K562 (cell line): ENCODE results near the gene CCL13. TPM values are rescaled to one million over a fixed set of nuclear protein-coding genes. Genes with fewer than 3 reads are reported as not detected.

Experiments used
- ATAC-seq: fragments of 200-7000 bp; cut with Tn5 transposase; 3 replicates; pipeline ENCODE4 v1.9.1; 2020; ENCODE audit warnings: moderate library complexity
- BruUV-seq: library from RNA; stranded (reverse); fragments of 400-500 nt; replicated peaks from 2 replicates; lab custom pipeline; 2021; lab: Mats Ljungman, UMichigan
- CTCF ChIA-PET: fragments of 300-600 bp; formaldehyde crosslinking; extraction: SDS; loops from one replicate; lab custom pipeline; 2021; ENCODE audit warnings: low intra/inter-chr PET ratio; lab: Yijun Ruan, JAX
- POLR2A ChIA-PET: fragments of 300-600, 350-650 bp; sonication (Branson Sonifier 250); formaldehyde crosslinking; extraction: SDS; loops from one replicate; lab custom pipeline; 2021; ENCODE audit warnings: antibody characterized with exemption, inconsistent platforms; lab: Yijun Ruan, JAX
- DNase-seq, 4 experiments: peaks; one replicate each; pipeline versions ENCODE4 v3.0.0 to v3.0.0-alpha.2; 2011 to 2018; ENCODE audit warnings: low spot score in 3 of 4, mixed read lengths in 3 of 4; ENCODE audit errors: extremely low read depth in 1 of 4
- FAIRE-seq: peaks from 2 replicates; lab custom pipeline; 2011; peaks lifted over from hg19 to GRCh38; lab: Jason Lieb, UNC
- H2AFZ ChIP-seq: 2 replicates; pipeline ENCODE4 v1.6.0; 2011; ENCODE audit warnings: low read depth, low read length, control low read depth, inconsistent platforms
- H3K27ac ChIP-seq: fragments of 200-600 bp; 3 replicates; pipeline ENCODE4 v1.8.0; 2011; ENCODE audit warnings: low read depth, mild to moderate bottlenecking, control low read depth, inconsistent platforms, low read length, moderate library complexity, mixed read lengths; ENCODE audit errors: extremely low read depth
- H3K27me3 ChIP-seq, 2 experiments: fragments of 300-600 bp in 1 of 2; 2 replicates in 1 of 2; 3 replicates in 1 of 2; pipeline versions ENCODE4 v1.6.0 to v1.8.0; 2011; ENCODE audit warnings: inconsistent platforms in 2 of 2, low read length in 2 of 2, mild to moderate bottlenecking in 1 of 2, mixed read lengths in 1 of 2, moderate library complexity in 1 of 2; ENCODE audit not compliant: control insufficient read depth in 2 of 2, insufficient read depth in 2 of 2
- H3K36me3 ChIP-seq: fragments of 300-600 bp; 3 replicates; pipeline ENCODE4 v1.8.0; 2011; ENCODE audit warnings: mild to moderate bottlenecking, low read length, inconsistent platforms; ENCODE audit not compliant: control insufficient read depth, insufficient read depth
- H3K4me1 ChIP-seq, 2 experiments: fragments of 200-600 bp in 1 of 2; replicated peaks in 1 of 2; 2 replicates in 1 of 2; 3 replicates in 1 of 2; pipeline versions ENCODE4 v1.5.1 to v1.8.0; 2011; ENCODE audit warnings: inconsistent platforms in 2 of 2, low read length in 2 of 2, mild to moderate bottlenecking in 1 of 2, mixed read lengths in 1 of 2, moderate library complexity in 1 of 2; ENCODE audit not compliant: control insufficient read depth in 2 of 2, insufficient read depth in 2 of 2
- H3K4me2 ChIP-seq: 2 replicates; pipeline ENCODE4 v1.6.1; 2011; ENCODE audit warnings: low read length, control low read depth, inconsistent platforms, mixed read lengths; ENCODE audit not compliant: insufficient read depth
- H3K4me3 ChIP-seq: fragments of 200-600 bp; sonication (generic), shearing (Covaris generic); 2 replicates; pipeline ENCODE4 v1.5.1; 2016; ENCODE audit warnings: control low read depth, inconsistent platforms
- H3K79me2 ChIP-seq: fragments of 200-600 bp; 3 replicates; pipeline ENCODE4 v1.8.0; 2011; ENCODE audit warnings: low read length, inconsistent platforms; ENCODE audit not compliant: control insufficient read depth, insufficient read depth
- H3K9ac ChIP-seq, 2 experiments: 2 replicates each; pipeline versions ENCODE4 v1.6.0 to v1.6.1; 2011; ENCODE audit warnings: low read depth in 2 of 2, low read length in 2 of 2, control low read depth in 1 of 2, inconsistent platforms in 1 of 2, mild to moderate bottlenecking in 1 of 2, mixed read lengths in 1 of 2; ENCODE audit not compliant: insufficient read depth in 1 of 2
- H3K9me1 ChIP-seq: one replicate; pipeline ENCODE4 v1.6.0; 2011; ENCODE audit warnings: inconsistent platforms, mild to moderate bottlenecking, low read length, moderate library complexity; ENCODE audit not compliant: control insufficient read depth, insufficient read depth
- H3K9me3 ChIP-seq: replicated peaks from 2 replicates; pipeline ENCODE4 v1.5.1; 2011; ENCODE audit warnings: low read depth, low read length, inconsistent platforms; ENCODE audit not compliant: control insufficient read depth, insufficient read depth
- H4K20me1 ChIP-seq: replicated peaks from 2 replicates; pipeline ENCODE4 v1.6.1; 2011; ENCODE audit warnings: low read length, inconsistent platforms, mixed read lengths; ENCODE audit not compliant: control insufficient read depth, insufficient read depth
- COPS2 ChIP-seq: fragments of 450-650 bp; conservative IDR thresholded peaks from 2 replicates; pipeline ENCODE4 v1.6.1; 2016; ENCODE audit warnings: mild to moderate bottlenecking, moderate library complexity
- E4F1 ChIP-seq: fragments of 250-450 bp; sonication (Bioruptor Pico); IDR thresholded peaks from 2 replicates; pipeline ENCODE4 v1.5.0; 2021; ENCODE audit warnings: mild to moderate bottlenecking, borderline replicate concordance
- FIP1L1 ChIP-seq: fragments of 200-400 bp; formaldehyde crosslinking; IDR thresholded peaks from 2 replicates; pipeline ENCODE4 v1.6.1; 2018; ENCODE audit warnings: mild to moderate bottlenecking, low read depth, low read length; ENCODE audit not compliant: poor library complexity, severe bottlenecking
- GTF2E2 ChIP-seq: fragments of 200-800 bp; sonication (Bioruptor generic); IDR thresholded peaks from 2 replicates; pipeline ENCODE4 v1.6.1; 2016; ENCODE audit warnings: missing genetic modification characterization, missing compliant biosample characterization
- HDAC8 ChIP-seq: fragments of 450-650 bp; IDR thresholded peaks from 2 replicates; pipeline ENCODE4 v1.6.1; 2016; ENCODE audit warnings: mild to moderate bottlenecking, missing genetic modification characterization, moderate library complexity, missing compliant biosample characterization
- KLF1 ChIP-seq: fragments of 450-650 bp; IDR thresholded peaks from 2 replicates; pipeline ENCODE4 v1.6.1; 2016; ENCODE audit warnings: missing genetic modification characterization, missing compliant biosample characterization
- MTA2 ChIP-seq: fragments of 450-650 bp; IDR thresholded peaks from 2 replicates; pipeline ENCODE4 v1.6.1; 2016; ENCODE audit warnings: low read depth
- PHF20 ChIP-seq: fragments of 450-650 bp; IDR thresholded peaks from 2 replicates; pipeline ENCODE4 v1.6.1; 2018; ENCODE audit not compliant: partially characterized antibody
- PHTF2 ChIP-seq: fragments of 250-450 bp; sonication (Bioruptor Pico); IDR thresholded peaks from 2 replicates; pipeline ENCODE4 v1.5.0; 2021; ENCODE audit warnings: mild to moderate bottlenecking
- SIRT6 ChIP-seq: IDR thresholded peaks from one replicate; pipeline ENCODE4 v1.6.1; 2012; ENCODE audit warnings: low read depth, mild to moderate bottlenecking, control low read depth, inconsistent platforms, low read length, moderate library complexity
- SRSF9 ChIP-seq: fragments of 200-400 bp; formaldehyde crosslinking; IDR thresholded peaks from 2 replicates; pipeline ENCODE4 v1.6.1; 2017; ENCODE audit warnings: low read depth, low read length, borderline replicate concordance
- TAF9B ChIP-seq: fragments of 450-650 bp; IDR thresholded peaks from 2 replicates; pipeline ENCODE4 v1.6.1; 2018; ENCODE audit warnings: mild to moderate bottlenecking; ENCODE audit not compliant: partially characterized antibody
- TEAD1 ChIP-seq, 2 experiments: fragments of 450-650 bp in 1 of 2; sonication (generic) in 1 of 2; formaldehyde crosslinking; IDR thresholded peaks; 2 replicates each; pipeline versions ENCODE4 v1.4.0 to v1.8.0; 2020 to 2022; ENCODE audit warnings: mild to moderate bottlenecking in 2 of 2, missing genetic modification reagents in 1 of 2
- VEZF1 ChIP-seq: fragments of 200-800 bp; sonication (Bioruptor generic); IDR thresholded peaks from 2 replicates; pipeline ENCODE4 v1.6.1; 2017; ENCODE audit warnings: missing genetic modification characterization, missing compliant biosample characterization
- ZC3H8 ChIP-seq: fragments of 450-650 bp; IDR thresholded peaks from 2 replicates; pipeline ENCODE4 v1.6.1; 2017
- ZNF274 ChIP-seq: IDR thresholded peaks from 2 replicates; pipeline ENCODE4 v1.6.1; 2011; ENCODE audit warnings: low read depth, mild to moderate bottlenecking, low read length, moderate library complexity, borderline replicate concordance
- ZNF512 ChIP-seq: IDR thresholded peaks from 2 replicates; pipeline ENCODE4 v1.6.1; 2016; ENCODE audit warnings: missing genetic modification characterization, missing compliant biosample characterization
- WGBS: fragments of 100-300 bp; shearing (Covaris generic); methylation state at CpG from one replicate; pipeline ENCODE4 v1.1.6; 2016; ENCODE audit warnings: low coverage, mixed read lengths; ENCODE audit not compliant: insufficient coverage; ENCODE audit errors: missing lambda C conversion rate; 5-methylcytosine and 5-hydroxymethylcytosine counted together
- in situ Hi-C: fragments of 300-500 bp; cut with MboI; formaldehyde crosslinking; loops from 4 replicates; pipeline ENCODE4 v1.15.0; 2018; ENCODE audit warnings: inconsistent platforms, mixed read lengths
- intact Hi-C: fragments of 100-400 bp; cut with micrococcal nuclease; formaldehyde crosslinking; loops from 2 replicates; pipeline ENCODE4 v1.14.2; 2022
- polyA plus RNA-seq, 8 experiments: library from polyadenylated mRNA; depleted of rRNA in 4 of 8; stranded (reverse) in 5 of 8; unstranded in 3 of 8; fragments of >200 nt; fragmentation: Nextera tagmentation in 2 of 8; fragmentation: Illumina TruSeq in 1 of 8; extraction: Ambion mirVana in 2 of 8; extraction: Trizol in 1 of 8; gene quantifications; 2 replicates each; pipeline versions ENCODE4 v1.2.1 to v1.2.3, GENCODE V29; 2011 to 2014; ENCODE audit warnings: inconsistent platforms in 1 of 8, missing spikeins in 1 of 8
- total RNA-seq, 7 experiments: library from RNA; depleted of rRNA in 6 of 7; stranded (reverse); fragments of >200 nt in 6 of 7; fragmentation: Illumina TruSeq in 2 of 7; extraction: Trizol in 2 of 7; gene quantifications; 2 replicates each; pipeline versions ENCODE4 v1.2.1 to v1.2.3, GENCODE V29; 2011 to 2021; ENCODE audit warnings: low replicate concordance in 1 of 7

CCL13 gene
- total and polyA plus RNA-seq, 9 of the 15 experiments (the other 6 are each of a cell fraction or from before 2014, with no cell fraction given) = not detected

- TF ChIP-seq FIP1L1 (no peak), TAF9B (no peak)
These were observed 46.7 kb downstream of the CCL13 start (continued) for GRCh38 chr17:34403006-34403405.

- H3K9me3 ChIP-seq = no peaks in the 10 kb centered on the region
- H3K27me3 ChIP-seq = no peaks in the 10 kb centered on the region
- ATAC-seq (no peak), FAIRE-seq (no peak), DNase-seq (no peak)
- TF ChIP-seq ZNF274 (no peak), MTA2 (no peak), ZC3H8 (no peak), KLF1 (tag) (no peak), ZNF512 (no peak), VEZF1 (no peak), PHTF2 (CRISPR knock-in tag) (no peak), SRSF9 (no peak), COPS2 (no peak), PHF20 (no peak), TEAD1 (CRISPR knock-in tag; IDR thresholded peaks at IDR 0.05) (no peak), GTF2E2 (tag) (no peak), HDAC8 (tag) (no peak), SIRT6 (no peak), E4F1 (CRISPR knock-in tag) (no peak)
- ChIA-PET CTCF (no interaction called here), POLR2A (no interaction called here)
- H3K79me2 ChIP-seq = no peaks in the 10 kb centered on the region
- H3K9ac ChIP-seq = no peak overlapping the region
- H2AFZ ChIP-seq = no peak overlapping the region
- intact Hi-C loops (no loop called here), in situ Hi-C loops (no loop called here)
- BruUV-seq = no TSS peak
- H3K36me3 ChIP-seq = no peaks in the 10 kb centered on the region
- no peaks in the 10 kb centered on the region for H4K20me1 ChIP-seq
- H3K27ac ChIP-seq = no peak overlapping the region
- H3K9me1 ChIP-seq = no peaks in the 10 kb centered on the region
- H3K4me2 ChIP-seq = no peak overlapping the region
- H3K4me1 ChIP-seq = peaks cover 0 to 10% of the 10 kb centered on the region in 2 experiments; a peak in 2 of 5 replicates
- 37% methylated on average over 5 of the region's 6 CpGs for WGBS
- no peak overlapping the region for H3K4me3 ChIP-seq
These were observed 49.9 kb downstream of the CCL13 start for GRCh38 chr17:34406226-34406625.
